Motor neuron (in vitro differentiated cells): Measurements from ENCODE around the gene OLFML2A. TPM values are rescaled to one million over a fixed set of nuclear protein-coding genes. Genes with fewer than 3 reads are reported as not detected.

Experiments
- ATAC-seq, 8 experiments: fragments of 200-7000 bp; cut with Tn5 transposase; replicated peaks in 6 of 8; 2 replicates each; pipeline ENCODE4 v1.8.0; 2021; ENCODE audit warnings: mild to moderate bottlenecking in 8 of 8, moderate library complexity in 8 of 8
- H3K27ac ChIP-seq, 2 donors: fragments of 250-450 bp; sonication (Bioruptor Pico); 2 replicates each; pipeline ENCODE4 v1.9.0; 2021; ENCODE audit warnings: antibody characterized with exemption in 2 of 2, mild to moderate bottlenecking in 2 of 2, moderate library complexity in 1 of 2
- H3K4me1 ChIP-seq, 2 donors: fragments of 250-450 bp; sonication (Bioruptor Pico); replicated peaks in 1 of 2; 2 replicates each; pipeline ENCODE4 v1.6.1; 2021; ENCODE audit warnings: antibody characterized with exemption in 2 of 2, mild to moderate bottlenecking in 2 of 2, moderate library complexity in 1 of 2
- H3K4me3 ChIP-seq, 5 donors: fragments of 250-450 bp; sonication (Bioruptor Pico); 2 replicates each; pipeline ENCODE4 v1.9.0; 2021; ENCODE audit warnings: antibody characterized with exemption in 5 of 5, mild to moderate bottlenecking in 5 of 5, moderate library complexity in 4 of 5
- WGBS, 10 experiments: fragments of 450-650 bp; shearing (Covaris generic); methylation state at CpG; one replicate each; pipeline ENCODE4 v1.0.0; 2022; 5-methylcytosine and 5-hydroxymethylcytosine counted together
- in situ Hi-C, 9 experiments: fragments of 400-800 bp; cut with MboI; loops; one replicate each; pipeline ENCODE4 v1.15.0; 2021; ENCODE audit warnings: low sequenced_read_pairs in 9 of 9, low pct_unique_long_range_greater_than_20kb in 2 of 9; ENCODE audit not compliant: unreplicated experiment in 9 of 9
- total RNA-seq, 8 experiments: library from RNA; unstranded; fragments of 300-600 nt; gene quantifications; 2 replicates each; pipeline versions ENCODE4 v1.2.3 to v1.2.4, GENCODE V29; 2022

OLFML2A gene
- total RNA-seq, 8 experiments from 2014 or later: 0.10 to 14.3 (median 0.37) TPM

DNA sequence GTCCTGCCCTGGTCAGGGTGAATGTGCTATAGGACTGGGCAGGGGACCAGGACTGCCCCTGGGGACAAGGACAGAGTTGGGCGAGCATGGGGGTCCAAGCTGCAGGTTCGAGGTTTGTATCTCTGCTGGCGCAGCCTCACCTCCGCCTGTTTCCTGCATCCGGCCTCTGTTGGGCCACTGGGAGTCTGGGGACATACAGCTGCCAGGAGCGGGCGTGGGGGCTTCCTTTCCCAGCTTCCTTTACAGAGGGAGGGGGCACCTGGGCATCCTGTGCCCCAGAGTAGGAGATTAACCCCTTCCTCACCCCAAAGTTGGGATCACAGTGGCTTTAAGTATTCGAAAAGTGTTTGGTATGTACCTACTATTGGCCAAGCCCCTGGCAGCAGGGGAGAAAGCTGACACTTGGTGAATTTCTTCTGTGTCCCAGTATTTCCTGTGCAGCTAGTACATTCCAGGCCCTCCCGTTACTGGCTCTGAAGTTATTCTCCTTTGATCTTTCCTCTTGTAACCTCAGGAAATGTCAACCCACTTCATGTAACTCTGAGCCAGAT, 19.0 kb downstream of the OLFML2A start:
- WGBS, 10 experiments: 20 to 90% (median 68%) methylated on average over 1 to 4 of the region's 9 CpGs; no CpG with 5 or more reads in 2 of the 10 experiments
- ATAC-seq: no peak
- no peak overlapping the region for H3K27ac ChIP-seq
- in situ Hi-C loops: no loop called here
- no peak overlapping the region for H3K4me3 ChIP-seq
- H3K4me1 ChIP-seq: no peaks in the 10 kb centered on the region

DNA sequence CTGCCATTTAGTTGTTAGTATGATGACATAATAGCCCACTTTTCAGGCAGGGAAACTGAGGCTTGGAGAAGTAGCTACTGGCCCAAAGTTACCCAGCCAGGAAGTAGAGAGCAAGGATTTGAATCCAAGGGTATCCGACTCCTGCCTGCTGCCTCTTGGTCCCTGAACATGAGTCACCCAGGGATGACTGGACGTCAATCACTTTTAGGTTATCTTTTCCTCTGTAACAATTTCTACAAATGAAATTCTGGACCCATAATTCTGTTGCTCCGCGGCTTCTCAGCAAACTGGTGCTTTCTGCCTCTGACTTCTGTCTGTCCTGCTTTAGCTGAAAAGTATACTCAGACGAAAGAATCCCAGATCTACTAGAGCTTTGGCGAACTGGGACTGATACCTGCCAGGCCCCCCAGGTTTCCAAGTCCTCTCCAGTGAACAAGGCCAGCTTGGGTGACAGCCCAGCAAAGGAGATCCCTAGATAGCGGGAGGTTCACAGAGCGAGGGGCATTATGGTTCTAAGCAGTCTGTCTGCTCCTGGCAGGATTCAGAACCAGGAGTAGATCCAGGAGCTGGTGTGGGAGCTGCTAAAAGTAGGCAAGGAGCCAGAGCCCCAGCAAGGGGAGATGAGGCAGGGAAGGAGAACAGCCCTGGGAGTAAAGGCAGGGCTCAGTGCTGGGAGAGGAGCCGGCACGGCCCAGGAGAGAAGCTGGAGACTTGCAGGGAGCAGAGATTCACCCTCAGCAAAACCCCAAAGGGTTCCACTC, 20.6 kb downstream of the OLFML2A start:
- WGBS, 10 experiments: 61 to 92% (median 89%) methylated on average over 2 to 8 of the region's 10 CpGs; no CpG with 5 or more reads in 2 of the 10 experiments
- H3K4me1 ChIP-seq: no peaks in the 10 kb centered on the region
- H3K27ac ChIP-seq: no peak overlapping the region
- no peak for ATAC-seq
- no peak overlapping the region for H3K4me3 ChIP-seq
- in situ Hi-C loops: no loop called here

- 0 to 80% (median 52%) methylated on average over 1 to 9 of the region's 13 CpGs; no CpG with 5 or more reads in 4 of the 10 experiments for WGBS, 10 experiments
- no peaks in the 10 kb centered on the region for H3K4me1 ChIP-seq
- ATAC-seq: no peak
Measured at GRCh38 chr9:124799274-124800006, 22.5 kb downstream of the OLFML2A start.

GRCh38 chr9:124800306-124801259, 23.6 kb downstream of the OLFML2A start:
- no peak overlapping the region for H3K4me3 ChIP-seq
- ATAC-seq: peak in 1 of 8 experiments; percentile 17
- WGBS, 10 experiments: 10 to 100% (median 73%) methylated on average over 1 to 12 of the region's 15 CpGs; no CpG with 5 or more reads in 1 of the 10 experiments
- no peaks in the 10 kb centered on the region for H3K4me1 ChIP-seq
- in situ Hi-C loops: no loop called here
- H3K27ac ChIP-seq: no peak overlapping the region

More at GRCh38 chr9:124799274-124800006, 22.5 kb downstream of the OLFML2A start:
- Histone ChIP-seq H3K4me3 (no peak overlapping the region), H3K27ac (no peak overlapping the region)
- in situ Hi-C loops: no loop called here

- 81 to 82% methylated on average over 3 to 4 of the region's 6 CpGs; no CpG with 5 or more reads in 8 of the 10 experiments for WGBS, 10 experiments
- Histone ChIP-seq H3K27ac (no peak overlapping the region), H3K4me1 (no peaks in the 10 kb centered on the region), H3K4me3 (no peak overlapping the region)
- in situ Hi-C loops: no loop called here
- ATAC-seq: no peak
Measured at GRCh38 chr9:124801356-124801755, 24.4 kb downstream of the OLFML2A start.

GRCh38 chr9:124802426-124802825, 25.5 kb downstream of the OLFML2A start:
- Histone ChIP-seq H3K4me1 (no peaks in the 10 kb centered on the region), H3K4me3 (no peak overlapping the region), H3K27ac (no peak overlapping the region)
- ATAC-seq: no peak
- in situ Hi-C loops: no loop called here
- 25 to 100% (median 80%) methylated on average over 1 to 2 of the region's 3 CpGs; no CpG with 5 or more reads in 5 of the 10 experiments for WGBS, 10 experiments

GRCh38 chr9:124803911-124804310, 27.0 kb downstream of the OLFML2A start:
- in situ Hi-C loops: no loop called here
- WGBS, 10 experiments: 100% methylated on average over 1 of the region's 8 CpGs; no CpG with 5 or more reads in 9 of the 10 experiments
- no peak overlapping the region for H3K27ac ChIP-seq

DNA sequence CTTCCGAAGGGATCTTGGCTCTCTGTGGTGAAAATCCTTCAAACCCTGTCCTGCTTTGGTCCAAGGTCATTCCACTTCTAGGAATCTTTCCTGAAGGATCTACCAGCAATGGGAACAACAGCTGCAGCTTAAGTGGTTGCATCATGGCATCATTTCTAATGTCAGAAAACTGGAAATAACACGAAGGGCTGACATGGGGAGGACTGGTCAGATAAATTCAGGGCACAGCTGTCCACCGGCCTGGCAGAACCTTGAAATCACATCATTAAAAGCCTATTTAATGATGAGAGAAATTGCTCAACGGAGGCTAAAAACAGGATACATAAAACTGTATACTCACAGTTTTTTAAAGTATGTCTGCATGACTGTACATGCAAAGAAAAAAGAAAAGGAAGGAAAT, 28.3 kb downstream of the OLFML2A start:
- Histone ChIP-seq H3K27ac (no peak overlapping the region), H3K4me3 (no peak overlapping the region), H3K4me1 (no peaks in the 10 kb centered on the region)
- in situ Hi-C loops: no loop called here
- no peak for ATAC-seq
- 33 to 100% (median 77%) methylated on average over 1 to 4 of the region's 4 CpGs for WGBS, 10 experiments

More at GRCh38 chr9:124803911-124804310, 27.0 kb downstream of the OLFML2A start:
- H3K4me3 ChIP-seq: no peak overlapping the region
- H3K4me1 ChIP-seq: no peaks in the 10 kb centered on the region
- no peak for ATAC-seq

- peaks cover 4 to 24% of the 10 kb centered on the region in 2 donors for H3K4me1 ChIP-seq
- 40 to 100% (median 81%) methylated on average over 1 to 6 of the region's 12 CpGs; no CpG with 5 or more reads in 3 of the 10 experiments for WGBS, 10 experiments
- in situ Hi-C loops: no loop called here
Measured at GRCh38 chr9:124808246-124808956, 31.5 kb downstream of the OLFML2A start.

DNA sequence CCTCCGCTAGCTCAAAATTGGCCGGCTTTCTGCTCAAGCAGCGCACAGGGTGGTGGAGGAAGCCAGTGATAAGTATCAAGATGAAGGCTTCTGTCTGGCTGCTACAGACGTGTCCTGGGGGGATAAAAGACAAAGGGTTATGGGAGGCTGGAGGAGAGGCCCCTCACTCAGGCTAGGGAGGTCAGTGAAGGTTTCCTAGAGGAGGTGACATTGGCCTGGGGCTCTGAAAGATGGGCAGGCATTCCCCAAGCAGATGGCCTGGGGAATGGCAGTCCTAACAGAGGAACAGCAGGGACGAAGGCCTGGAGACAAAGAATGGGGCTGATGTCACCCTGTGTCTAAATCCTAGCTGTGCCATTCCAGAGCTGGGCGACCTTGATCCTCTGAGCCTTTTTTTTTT, 32.3 kb downstream of the OLFML2A start:
- Histone ChIP-seq H3K4me3 (no peak overlapping the region), H3K27ac (no peak overlapping the region), H3K4me1 (peaks cover 4 to 24% of the 10 kb centered on the region in 2 donors)
- 84 to 100% (median 90%) methylated on average over 2 to 3 of the region's 6 CpGs; no CpG with 5 or more reads in 7 of the 10 experiments for WGBS, 10 experiments
- ATAC-seq: no peak
- in situ Hi-C loops: no loop called here

More at GRCh38 chr9:124808246-124808956, 31.5 kb downstream of the OLFML2A start:
- H3K4me3 ChIP-seq: no peak overlapping the region
- ATAC-seq: no peak
- H3K27ac ChIP-seq: no peak overlapping the region

- 80 to 100% (median 93%) methylated on average over 1 to 27 of the region's 60 CpGs; no CpG with 5 or more reads in 4 of the 10 experiments for WGBS, 10 experiments
- in situ Hi-C loops: no loop called here
- no peak overlapping the region for H3K4me3 ChIP-seq
- ATAC-seq: no peak
- H3K27ac ChIP-seq: no peak overlapping the region
- H3K4me1 ChIP-seq: peaks cover 4 to 24% of the 10 kb centered on the region in 2 donors
Measured at GRCh38 chr9:124809741-124810500, 33.0 kb downstream of the OLFML2A start.
